HEK293T (cell line): ENCODE results near the gene C19orf25.

Source experiments
- BHLHE40 ChIP-seq: fragments of 450-650 bp; IDR thresholded peaks from 2 replicates; pipeline ENCODE4 v1.6.1; 2016; ENCODE audit warnings: mild to moderate bottlenecking, moderate library complexity, borderline replicate concordance
- ELF4 ChIP-seq: fragments of 450-650 bp; IDR thresholded peaks from 2 replicates; pipeline ENCODE4 v1.6.1; 2017; ENCODE audit warnings: antibody characterized with exemption
- FOXA1 ChIP-seq: fragments of 450-650 bp; IDR thresholded peaks from 2 replicates; pipeline ENCODE4 v1.6.1; 2016; ENCODE audit warnings: mild to moderate bottlenecking
- FOXK2 ChIP-seq: fragments of 450-650 bp; IDR thresholded peaks from 2 replicates; pipeline ENCODE4 v1.6.1; 2016; ENCODE audit warnings: mild to moderate bottlenecking
- FOXM1 ChIP-seq: fragments of 450-650 bp; IDR thresholded peaks from 2 replicates; pipeline ENCODE4 v1.6.1; 2017; ENCODE audit warnings: mild to moderate bottlenecking, borderline replicate concordance
- L3MBTL2 ChIP-seq: fragments of 450-650 bp; conservative IDR thresholded peaks from 2 replicates; pipeline ENCODE4 v1.6.1; 2016; ENCODE audit warnings: mild to moderate bottlenecking
- LEF1 ChIP-seq: fragments of 450-650 bp; IDR thresholded peaks from 2 replicates; pipeline ENCODE4 v1.6.1; 2017; ENCODE audit warnings: mild to moderate bottlenecking, borderline replicate concordance
- NFRKB ChIP-seq: fragments of 450-650 bp; IDR thresholded peaks from 2 replicates; pipeline ENCODE4 v1.6.1; 2016; ENCODE audit warnings: mild to moderate bottlenecking, moderate library complexity
- SP1 ChIP-seq: fragments of 450-650 bp; IDR thresholded peaks from 2 replicates; pipeline ENCODE4 v1.6.1; 2017
- SUZ12 ChIP-seq: fragments of 450-650 bp; IDR thresholded peaks from 2 replicates; pipeline ENCODE4 v1.6.1; 2016; ENCODE audit warnings: mild to moderate bottlenecking
- TARDBP ChIP-seq: fragments of 450-650 bp; IDR thresholded peaks from 2 replicates; pipeline ENCODE4 v1.6.1; 2016
- TF ChIP-seq, protein P1 (sequence below): fragments of 450-650 bp; IDR thresholded peaks from 2 replicates; pipeline ENCODE4 v1.6.1; 2016

DNA sequence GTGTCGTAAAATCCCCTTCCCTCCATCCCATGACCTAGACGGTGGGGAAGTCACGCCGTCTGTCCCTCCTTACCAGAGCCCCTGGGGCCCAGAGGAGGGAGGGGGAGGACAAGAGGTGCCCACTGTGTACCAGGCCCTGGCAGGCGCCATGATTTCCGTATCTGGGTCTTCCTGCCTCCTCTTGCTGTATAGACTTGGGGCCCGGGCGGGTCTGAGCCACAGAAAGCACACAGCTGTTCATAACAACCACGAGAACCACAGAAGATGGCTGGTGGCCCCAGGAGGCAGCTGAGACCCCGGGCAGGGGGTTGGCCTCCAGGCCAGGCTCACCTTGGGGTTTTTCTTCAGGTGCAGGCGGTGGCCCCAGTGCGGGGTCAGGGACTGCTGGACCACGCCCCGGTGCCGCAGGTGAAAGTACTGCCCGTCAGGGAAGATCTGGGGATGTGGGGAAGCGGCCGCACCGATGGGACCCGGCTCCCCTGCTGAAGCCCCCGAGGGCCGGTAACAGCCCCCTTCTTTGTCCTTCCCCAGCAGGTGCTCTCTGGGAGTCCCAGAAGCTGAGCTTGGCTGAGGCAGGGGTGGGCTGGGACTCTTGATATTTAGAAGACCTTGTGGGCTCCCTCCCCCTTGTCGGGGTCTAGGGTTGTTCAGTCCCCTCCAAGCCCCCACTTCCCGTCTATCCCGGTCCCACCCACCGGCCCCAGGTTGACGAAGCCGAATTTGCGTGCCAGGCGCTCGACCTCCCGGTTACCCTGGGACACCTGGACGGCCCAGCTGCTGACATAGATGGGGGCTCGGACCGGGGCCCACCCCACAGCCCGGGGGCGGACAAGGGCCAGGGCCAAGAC is 10.7 kb upstream of the C19orf25 start:
- TF ChIP-seq, protein P1, sequence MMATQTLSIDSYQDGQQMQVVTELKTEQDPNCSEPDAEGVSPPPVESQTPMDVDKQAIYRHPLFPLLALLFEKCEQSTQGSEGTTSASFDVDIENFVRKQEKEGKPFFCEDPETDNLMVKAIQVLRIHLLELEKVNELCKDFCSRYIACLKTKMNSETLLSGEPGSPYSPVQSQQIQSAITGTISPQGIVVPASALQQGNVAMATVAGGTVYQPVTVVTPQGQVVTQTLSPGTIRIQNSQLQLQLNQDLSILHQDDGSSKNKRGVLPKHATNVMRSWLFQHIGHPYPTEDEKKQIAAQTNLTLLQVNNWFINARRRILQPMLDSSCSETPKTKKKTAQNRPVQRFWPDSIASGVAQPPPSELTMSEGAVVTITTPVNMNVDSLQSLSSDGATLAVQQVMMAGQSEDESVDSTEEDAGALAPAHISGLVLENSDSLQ, result no peak
- TF ChIP-seq SP1 (no peak), LEF1 (no peak), SUZ12 (no peak), ELF4 (no peak), FOXA1 (no peak), FOXK2 (no peak), BHLHE40 (no peak), TARDBP (no peak), FOXM1 (no peak), NFRKB (no peak), L3MBTL2 (no peak)
